Prostate gland (tissue), 2 donors: ENCODE data around the gene CORO2B.

ENCODE experiments used
- POLR2A ChIP-seq: fragments of 450-650 bp; IDR thresholded peaks from one replicate; pipeline ENCODE4 v1.6.1; 2016; ENCODE audit warnings: antibody characterized with exemption, mild to moderate bottlenecking
- POLR2AphosphoS5 ChIP-seq: sonication (generic); formaldehyde crosslinking; IDR thresholded peaks from one replicate; pipeline ENCODE4 v1.6.1; 2017; ENCODE audit warnings: antibody characterized with exemption
- TF ChIP-seq, protein P1 (sequence below), 4 experiments: fragments of 200-600 bp in 2 of 4; fragments of 450-650 bp in 2 of 4; sonication (generic) in 2 of 4; IDR thresholded peaks; 1 replicate in 3 of 4; 2 replicates in 1 of 4; pipeline ENCODE4 v1.5.1; 2016 to 2019; ENCODE audit warnings: antibody characterized with exemption in 4 of 4, mild to moderate bottlenecking in 2 of 4, moderate library complexity in 2 of 4

DNA sequence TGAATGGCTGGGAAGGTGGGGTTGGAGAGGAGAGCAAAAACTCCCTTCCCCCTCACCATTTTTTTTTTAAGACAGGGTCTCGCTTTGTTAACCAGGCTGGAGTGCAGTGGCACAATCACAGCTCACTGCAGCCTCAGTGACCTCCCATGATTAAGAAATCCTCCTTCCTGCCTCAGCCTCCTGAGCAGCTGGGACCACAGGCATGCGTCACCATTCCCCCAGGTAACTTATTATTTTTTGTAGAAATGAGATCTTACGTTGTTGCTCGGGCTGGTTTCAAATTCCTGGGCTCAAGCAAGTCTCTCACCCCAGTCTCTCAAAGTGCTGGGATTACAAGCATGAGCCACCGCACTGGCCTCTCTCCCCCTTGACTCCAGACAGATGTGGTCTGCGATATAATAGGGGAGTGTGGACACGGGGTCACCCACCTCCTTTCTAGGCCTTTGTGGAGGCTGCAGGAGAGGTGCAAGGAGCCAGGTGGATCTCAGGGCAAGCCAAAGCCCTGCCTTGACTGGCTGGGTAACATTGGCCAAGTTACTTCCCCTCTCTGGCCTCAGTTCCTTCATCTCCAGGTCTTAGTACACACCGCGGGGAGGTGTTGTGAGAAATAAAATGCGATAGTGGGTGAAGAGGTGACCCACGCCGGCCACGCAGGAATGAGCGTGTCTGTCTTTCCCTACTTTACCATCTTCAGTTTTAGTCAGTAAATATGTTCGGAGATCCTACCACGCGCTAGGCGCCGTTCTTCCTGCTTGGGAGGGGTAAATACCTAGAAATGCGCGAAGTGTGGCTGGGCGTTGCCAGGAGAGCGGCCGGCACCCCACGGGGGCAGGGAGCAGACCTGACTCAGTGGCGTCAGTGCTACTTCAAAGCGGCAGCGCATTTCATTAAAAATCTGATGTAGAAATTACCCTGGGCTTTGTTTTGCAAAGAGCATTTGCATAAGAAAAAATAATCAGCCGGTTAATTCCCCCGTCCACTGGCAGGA lies 20.2 kb upstream of the CORO2B start:
- TF ChIP-seq, protein P1, sequence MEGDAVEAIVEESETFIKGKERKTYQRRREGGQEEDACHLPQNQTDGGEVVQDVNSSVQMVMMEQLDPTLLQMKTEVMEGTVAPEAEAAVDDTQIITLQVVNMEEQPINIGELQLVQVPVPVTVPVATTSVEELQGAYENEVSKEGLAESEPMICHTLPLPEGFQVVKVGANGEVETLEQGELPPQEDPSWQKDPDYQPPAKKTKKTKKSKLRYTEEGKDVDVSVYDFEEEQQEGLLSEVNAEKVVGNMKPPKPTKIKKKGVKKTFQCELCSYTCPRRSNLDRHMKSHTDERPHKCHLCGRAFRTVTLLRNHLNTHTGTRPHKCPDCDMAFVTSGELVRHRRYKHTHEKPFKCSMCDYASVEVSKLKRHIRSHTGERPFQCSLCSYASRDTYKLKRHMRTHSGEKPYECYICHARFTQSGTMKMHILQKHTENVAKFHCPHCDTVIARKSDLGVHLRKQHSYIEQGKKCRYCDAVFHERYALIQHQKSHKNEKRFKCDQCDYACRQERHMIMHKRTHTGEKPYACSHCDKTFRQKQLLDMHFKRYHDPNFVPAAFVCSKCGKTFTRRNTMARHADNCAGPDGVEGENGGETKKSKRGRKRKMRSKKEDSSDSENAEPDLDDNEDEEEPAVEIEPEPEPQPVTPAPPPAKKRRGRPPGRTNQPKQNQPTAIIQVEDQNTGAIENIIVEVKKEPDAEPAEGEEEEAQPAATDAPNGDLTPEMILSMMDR (IDR thresholded peaks at IDR 0.05) = no peak
- no peak for TF ChIP-seq POLR2A
- no peak for TF ChIP-seq POLR2AphosphoS5
